ENCODE data around the gene CYP2B6.
"Not testable (repeated sequence)": the region's sequence is repeated elsewhere in the genome, so short reads cannot be mapped to it uniquely, and the experiment has no call there.

Gene CYP2B6

DNA sequence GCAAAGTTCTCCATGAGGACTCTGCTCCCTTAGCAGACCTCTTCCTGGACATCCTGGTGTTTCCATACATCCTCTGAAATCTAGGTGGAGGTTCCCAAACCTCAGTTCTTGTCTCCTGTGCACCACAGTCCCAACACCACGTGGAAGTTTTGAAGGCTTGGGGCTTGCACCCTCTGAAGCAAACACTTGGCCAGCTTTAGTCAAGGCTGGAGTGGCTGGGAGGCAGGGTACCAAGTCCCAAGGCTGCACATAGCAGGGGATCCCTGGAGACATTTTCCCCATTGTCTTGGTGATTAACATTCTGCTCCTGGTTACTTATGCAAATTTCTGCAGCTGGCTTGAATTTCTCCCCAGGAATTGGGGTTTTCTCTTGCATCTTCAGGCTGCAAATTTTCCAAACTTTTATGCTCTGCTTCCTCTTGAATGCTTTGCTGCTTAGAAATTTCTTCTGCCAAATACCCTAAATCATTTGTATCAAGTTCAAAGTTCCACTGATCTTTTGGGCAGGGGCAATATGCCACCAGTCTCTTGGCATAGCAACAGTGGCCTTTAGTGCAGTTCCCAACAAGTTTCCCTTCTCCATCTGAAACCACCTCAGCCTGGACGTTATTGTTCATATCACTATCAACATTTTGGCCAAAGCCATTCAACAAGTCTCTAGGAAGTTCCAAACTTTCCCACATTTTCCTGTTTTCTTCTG lies 10.2 kb upstream of the CYP2B6 start:
- not testable (repeated sequence) for DNase-seq (ENCODE audit: low read depth)

DNA sequence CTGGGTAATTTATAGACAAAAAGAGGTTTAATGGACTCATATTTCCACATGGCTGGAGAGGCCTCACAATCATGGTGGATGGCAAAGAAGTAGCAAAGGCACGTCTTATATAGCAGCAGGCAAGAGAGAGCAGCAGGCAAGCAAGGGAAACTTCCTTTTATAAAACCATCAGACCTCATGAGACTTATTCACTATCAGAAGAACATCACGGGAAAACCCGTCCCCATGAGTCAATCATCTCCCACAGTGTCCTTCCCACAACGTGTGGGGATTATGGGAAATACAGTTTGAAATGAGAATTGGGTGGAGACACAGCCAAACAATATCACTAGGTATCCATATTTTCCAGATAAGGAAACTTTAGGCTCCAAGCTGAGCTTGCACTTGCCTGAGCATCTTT lies 9.5 kb upstream of the CYP2B6 start:
- DNase-seq (ENCODE audit: low read depth) = no peak

DNA sequence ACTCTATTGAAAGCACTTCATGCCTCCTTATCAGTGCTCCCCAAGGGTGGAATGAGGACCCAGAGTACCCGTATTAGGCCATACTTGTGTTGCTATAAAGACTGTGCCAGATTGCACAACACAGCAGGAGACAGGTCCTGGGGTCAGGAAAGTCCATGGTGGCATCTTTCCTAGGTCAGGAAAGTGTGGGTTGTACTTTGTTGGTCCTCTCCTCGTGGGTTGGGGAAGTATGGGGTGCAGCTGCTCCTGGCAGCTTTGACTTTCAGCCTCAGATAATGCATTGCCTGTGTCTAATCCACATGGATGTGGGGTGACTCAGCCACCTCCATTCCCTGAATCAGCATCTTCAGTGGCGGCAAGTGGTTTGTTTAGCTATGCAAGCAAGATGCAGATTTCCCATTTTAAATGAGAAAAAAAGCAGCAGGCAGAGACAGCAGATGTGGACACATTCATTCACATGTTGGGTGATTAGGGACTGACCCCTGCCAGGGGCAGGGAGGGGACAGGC lies 8.4 kb upstream of the CYP2B6 start:
- no peak for DNase-seq (ENCODE audit: low read depth)

DNA sequence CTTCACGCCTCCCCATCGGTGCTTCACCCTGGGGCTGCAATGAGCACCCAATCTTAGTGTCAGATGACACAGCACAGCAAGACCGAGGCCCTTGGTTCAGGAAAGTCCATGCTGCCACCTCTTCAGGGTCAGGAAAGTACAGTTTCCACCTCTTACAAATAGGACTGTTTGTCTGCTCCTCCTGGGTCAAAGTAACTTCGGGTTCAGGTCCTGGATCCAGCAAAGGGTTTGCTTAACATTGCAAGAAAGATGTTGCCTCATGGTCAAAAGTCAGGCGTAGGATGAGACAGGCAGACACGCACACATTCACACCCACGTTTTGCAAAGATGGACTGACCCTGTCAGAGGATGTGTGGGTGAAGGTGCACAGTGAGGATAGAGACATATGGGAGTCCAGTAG lies 1.6 kb upstream of the CYP2B6 start:
- no peak for DNase-seq (ENCODE audit: low read depth)

DNA sequence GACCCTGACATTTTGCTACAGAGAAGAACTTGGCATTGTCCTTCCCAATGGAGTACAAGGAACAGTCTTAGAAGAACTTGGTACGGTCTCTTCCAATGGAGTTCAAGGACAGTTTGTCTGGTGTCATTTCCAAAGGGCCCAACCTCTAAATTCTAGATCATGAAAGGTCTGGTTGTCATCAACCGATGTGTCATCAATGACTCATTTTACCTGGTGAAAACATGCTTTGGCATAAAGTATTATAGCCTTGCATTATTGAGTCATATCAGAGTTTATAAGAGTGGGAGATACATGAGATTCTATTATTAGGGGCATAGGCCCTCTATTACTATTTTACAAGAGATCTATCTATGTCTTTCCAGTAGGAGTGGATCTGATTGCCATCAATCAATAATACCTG lies 4.3 kb downstream of the CYP2B6 start:
- no peak for DNase-seq (ENCODE audit: low read depth)

DNA sequence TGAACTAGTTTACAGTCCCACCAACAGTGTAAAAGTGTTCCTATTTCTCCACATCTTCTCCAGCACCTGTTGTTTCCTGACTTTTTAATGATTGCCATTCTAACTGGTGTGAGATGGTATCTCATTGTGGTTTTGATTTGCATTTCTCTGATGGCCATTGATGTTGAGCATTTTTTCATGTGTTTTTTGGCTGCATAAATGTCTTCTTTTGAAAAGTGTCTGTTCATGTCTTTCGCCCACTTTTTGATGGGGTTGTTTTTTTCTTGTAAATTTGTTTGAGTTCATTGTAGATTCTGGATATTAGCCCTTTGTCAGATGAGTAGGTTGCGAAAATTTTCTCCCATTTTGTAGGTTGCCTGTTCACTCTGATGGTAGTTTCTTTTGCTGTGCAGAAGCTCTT lies 7.9 kb downstream of the CYP2B6 start:
- not testable (repeated sequence) for DNase-seq (ENCODE audit: low read depth)

DNA sequence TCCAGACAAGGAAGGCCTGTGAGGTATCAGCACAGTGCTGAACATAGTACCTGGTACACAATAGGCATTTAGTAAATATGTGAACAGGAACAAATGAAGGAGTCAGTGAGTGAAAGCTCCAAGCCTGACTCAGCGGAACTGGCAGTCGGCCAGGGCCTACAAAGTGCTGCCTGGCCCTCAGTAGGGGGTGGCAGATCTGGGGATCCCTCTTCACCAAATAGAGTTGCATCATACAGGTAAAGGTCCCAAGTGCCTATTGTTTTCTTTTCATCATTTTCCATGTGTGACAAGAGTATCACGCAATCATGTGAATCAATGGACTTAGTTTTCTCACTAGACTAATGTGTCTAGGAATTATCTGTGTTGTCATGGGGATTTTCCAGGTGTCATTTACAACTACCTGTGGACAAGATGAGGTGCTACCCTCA lies 9.2 kb downstream of the CYP2B6 start:
- DNase-seq (ENCODE audit: low read depth) = no peak

DNA sequence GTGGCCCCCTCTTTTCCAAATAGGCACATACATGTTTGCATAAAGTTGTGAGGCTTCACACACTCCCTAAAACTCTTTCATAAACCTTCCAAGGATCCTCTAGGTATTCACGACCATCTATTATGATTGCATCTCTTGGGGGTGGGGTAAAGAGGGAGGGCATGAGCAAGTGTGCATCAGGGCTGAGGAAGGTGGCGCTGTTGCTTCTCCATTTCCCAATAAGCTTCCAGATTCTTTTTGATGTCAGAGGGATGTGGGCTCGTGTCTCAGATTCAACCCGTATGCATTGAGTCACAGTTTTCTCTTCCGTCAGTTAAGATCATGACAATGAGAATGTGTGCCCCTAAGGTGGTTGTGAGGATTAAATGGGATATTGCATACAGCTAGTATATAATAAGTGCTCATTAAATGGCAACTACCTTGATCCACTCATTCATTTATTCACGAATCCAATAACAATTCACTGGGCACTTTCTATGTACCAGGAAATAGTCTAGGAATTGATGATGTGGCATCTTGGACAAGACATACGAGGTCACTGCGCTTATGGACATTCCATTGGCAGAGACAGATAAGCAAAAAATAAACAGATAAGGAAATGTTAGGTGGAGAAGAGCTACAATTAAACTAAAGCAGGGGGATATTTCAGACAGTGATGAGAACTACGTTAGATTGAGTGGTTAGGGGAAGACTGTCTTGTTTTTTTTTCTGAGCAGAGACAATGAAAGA lies 10.3 kb downstream of the CYP2B6 start:
- DNase-seq (ENCODE audit: low read depth) = no peak

DNA sequence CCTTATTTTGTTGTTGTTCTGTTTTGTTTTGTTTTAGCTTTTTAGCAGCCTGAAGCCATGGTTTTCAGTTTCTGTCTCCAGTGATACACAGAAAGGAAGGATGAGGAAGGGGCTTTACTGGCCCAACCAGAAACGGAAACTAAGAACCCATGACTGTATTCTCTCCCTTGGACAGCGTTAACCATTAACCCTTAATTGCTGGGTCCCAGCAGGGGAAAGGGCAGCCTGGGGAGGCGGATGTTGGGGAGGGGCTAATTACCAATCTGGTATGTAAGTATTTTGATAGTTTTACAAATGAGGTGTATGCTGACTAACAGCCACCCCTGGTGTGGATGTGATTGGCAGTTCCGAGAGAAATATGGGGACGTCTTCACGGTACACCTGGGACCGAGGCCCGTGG lies 12.6 kb downstream of the CYP2B6 start:
- not testable (repeated sequence) for DNase-seq (ENCODE audit: low read depth)

DNA sequence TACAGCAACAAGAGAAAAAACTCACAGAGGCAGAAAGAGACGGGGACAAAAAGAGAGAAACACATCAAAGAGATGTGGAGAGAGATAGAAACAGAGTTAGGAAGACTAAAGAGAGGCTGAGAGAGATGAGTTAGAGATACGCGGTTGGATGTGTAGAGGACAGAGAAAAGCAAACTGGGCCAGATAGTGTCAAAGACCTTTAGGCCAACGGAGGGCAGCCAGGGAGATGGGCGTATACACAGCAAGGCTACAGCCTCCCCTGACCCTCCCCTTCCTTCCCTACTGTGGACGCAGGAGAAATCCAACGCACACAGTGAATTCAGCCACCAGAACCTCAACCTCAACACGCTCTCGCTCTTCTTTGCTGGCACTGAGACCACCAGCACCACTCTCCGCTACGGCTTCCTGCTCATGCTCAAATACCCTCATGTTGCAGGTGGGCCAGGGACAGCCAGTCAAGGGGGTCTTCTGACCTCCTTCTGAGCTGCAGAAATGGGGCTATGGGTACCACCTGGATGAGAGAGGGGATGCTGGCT lies 18.7 kb downstream of the CYP2B6 start:
- DNase-seq (ENCODE audit: low read depth) = no peak

DNA sequence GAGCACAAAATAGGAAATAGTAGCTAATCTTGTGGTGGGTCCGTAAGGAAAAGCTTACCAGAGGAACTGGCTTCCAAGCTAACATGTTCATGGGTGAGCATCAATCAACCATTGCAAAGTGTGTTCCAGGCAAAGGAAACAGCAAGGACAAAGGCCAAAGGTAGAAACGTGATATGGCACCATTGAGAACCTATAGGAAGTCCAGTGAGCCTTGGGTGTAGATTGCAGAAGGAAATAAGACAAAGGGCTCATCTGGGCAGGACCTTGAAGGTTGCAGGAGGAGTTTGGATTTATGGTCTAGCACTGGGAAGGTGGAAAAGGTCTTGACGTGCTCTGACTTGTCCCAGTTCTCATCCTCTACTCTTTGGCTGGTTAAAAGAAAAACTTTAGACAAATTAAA lies 22.3 kb downstream of the CYP2B6 start:
- no peak for DNase-seq (ENCODE audit: low read depth)

DNA sequence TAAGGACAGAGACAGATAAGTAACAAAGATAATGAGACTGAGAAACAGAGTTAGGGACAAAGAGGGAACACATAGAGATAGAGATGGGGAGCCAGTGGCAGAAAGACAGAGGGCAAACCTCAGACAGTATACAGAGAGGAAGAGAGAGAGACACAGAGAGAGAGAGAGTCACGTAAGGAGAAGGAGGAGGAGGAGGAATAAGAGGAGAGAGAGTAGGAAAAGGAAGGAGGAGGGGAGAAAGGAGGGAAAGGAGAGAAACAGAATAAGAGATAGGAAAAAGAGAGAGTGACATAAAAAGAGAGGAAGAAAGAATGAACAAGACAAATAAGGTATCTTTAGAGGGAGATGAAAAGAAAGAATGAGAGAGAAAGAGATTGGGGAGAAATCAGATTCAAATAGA lies 23.6 kb downstream of the CYP2B6 start:
- no peak for DNase-seq (ENCODE audit: low read depth)

DNA sequence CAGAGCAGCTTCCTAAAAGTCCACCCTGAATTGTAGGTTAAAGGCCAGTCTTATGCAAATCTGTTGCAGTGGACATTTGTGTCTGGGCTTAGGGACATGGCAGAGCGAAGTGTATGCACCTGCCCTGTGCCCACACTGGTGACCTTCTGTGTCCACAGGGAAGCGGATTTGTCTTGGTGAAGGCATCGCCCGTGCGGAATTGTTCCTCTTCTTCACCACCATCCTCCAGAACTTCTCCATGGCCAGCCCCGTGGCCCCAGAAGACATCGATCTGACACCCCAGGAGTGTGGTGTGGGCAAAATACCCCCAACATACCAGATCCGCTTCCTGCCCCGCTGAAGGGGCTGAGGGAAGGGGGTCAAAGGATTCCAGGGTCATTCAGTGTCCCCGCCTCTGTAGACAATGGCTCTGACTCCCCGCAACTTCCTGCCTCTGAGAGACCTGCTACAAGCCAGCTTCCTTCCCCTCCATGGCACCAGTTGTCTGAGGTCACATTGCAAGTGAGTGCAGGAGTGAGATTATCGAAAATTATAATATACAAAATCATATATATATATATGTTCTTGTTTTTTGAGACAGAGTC lies 25.5 kb downstream of the CYP2B6 start:
- DNase-seq (ENCODE audit: low read depth) = no peak

DNA sequence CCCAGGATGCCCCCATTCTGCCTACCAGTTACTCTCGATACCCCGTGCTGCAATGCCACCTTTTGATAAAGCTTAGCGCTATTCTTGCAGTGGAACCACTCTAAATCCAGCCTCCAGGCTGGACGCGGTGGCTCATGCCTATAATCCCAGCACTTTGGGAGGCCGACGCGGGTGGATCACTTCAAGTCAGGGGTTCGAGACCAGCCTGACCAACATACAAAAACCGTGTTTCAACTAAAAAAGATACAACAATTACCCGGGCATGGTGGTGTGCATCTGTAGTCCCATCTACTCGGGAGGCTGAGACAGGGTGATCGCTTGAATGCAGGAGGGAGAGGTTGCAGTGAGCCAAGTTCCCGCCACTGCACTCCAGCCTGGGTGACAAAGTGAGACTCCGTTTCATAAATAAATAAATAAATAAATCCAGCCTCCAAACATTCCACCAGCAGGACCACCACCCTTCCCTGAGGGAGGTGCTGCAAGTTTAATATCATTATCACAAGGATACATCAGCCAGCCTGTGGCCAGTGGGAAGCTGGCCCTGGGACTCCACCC lies 27.7 kb downstream of the CYP2B6 start:
- no peak for DNase-seq (ENCODE audit: low read depth)

DNA sequence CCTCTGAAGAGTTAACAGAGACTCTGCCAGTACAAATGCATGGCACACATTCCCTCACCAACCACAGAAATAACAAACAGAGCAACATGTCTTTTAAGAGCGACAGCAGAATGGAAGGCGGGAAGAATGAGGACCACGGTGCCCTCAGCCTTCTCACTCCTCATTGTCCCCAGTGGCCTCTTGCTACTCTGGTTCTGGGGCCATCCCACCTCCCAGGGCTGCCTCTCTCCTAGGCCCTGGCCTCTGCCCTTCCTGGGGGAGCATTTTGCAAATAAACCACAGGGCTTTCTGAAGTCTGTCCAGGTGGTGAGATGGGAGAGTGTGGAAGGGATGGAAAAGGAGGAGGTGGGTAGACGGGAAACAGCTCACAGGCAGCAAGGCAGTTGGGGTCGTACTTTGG lies 28.3 kb downstream of the CYP2B6 start:
- DNase-seq (ENCODE audit: low read depth) = no peak

DNA sequence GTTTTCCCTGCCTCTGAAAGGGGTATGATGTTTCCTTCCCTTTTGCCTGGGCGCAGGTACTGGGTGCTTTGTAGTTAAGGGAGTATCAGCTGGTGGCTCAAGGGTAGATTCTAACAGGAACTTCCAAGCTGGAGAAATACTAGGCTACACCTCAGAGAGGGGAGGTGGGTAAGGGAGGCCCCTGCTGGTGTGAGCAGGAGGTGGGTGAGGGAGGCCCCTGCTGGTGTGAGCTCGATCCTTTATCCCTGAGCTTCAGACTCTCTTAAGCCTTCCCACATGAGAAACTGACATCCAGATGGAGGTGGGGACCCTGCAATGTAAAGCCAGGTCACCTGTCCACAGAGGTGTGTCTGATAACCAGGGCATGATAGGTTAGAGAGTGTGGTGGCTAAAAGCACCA lies 32.1 kb downstream of the CYP2B6 start:
- DNase-seq (ENCODE audit: low read depth) = no peak

DNA sequence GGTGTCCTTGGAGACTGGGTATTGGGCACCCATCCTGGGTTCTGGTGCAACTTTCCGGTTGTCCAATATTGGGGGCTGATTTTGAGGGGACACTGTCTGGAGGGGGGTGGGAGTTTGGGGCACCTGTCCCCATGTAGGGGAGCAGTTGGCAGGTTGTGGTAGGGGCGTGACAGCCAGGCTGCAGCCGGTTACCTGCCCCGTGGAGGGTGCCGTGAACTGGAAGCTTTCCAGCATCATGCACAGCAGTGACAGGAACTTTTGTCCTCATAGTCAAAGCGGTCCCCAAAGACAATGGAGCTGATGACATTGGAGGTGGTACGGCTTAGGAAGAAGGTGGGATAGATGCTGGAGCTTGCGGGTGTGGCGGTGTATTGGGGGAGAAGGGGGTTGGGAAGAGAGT lies 34.3 kb downstream of the CYP2B6 start:
- no peak for DNase-seq (ENCODE audit: low read depth)

DNA sequence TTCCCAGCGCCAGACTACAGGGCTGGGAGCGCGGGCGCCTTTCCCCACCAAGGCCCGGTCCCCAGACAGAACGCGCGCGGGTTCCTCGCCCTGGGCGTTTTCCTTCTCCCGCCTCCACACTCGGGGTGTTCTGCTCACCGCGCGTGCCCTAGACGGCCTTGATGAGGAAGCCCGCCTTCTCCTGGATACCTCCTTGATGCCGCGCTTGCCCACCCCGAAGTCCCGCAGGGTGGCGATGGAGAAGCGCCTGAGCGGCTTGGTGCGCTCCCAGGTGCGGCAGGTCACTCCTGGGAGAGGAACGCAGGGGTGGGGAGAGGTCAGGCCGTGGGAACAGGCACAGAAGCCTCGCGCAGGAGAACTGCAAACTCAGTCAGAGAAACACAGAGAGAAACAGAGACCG lies 34.8 kb downstream of the CYP2B6 start:
- DNase-seq (ENCODE audit: low read depth) = no peak

DNA sequence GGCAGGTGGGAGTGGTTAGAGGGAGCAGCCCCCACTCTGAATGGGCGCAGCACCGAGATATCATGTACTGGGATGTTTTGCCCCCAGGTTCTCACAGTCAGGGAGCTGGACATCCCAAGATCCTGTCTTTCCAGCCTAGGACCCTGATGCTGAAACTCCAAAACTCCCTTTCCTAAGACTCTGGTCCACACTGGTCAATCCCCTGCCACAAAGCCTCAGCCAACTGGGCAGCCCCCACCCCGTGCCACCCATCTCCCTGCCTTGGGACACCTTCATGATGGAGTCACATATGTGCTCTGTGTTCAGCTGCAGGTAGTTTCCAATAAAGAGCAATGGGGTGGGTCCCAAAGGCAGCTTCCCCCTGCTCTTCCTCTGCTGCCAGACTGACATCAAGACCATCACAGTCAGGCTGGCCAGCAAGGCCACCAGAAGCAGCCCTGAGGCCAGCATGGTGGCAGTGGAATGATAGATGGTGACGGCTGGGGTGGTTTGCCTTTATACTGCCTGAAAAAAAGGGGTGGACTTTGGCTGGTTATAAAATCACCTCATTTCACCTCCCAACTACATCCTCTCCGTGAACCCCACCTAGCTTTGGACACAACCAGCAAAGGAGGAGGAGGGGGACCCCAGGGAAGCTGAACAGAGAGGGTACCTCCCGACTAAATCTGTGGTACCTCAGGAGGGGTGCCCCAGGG lies 36.3 kb downstream of the CYP2B6 start:
- no peak for DNase-seq (ENCODE audit: low read depth)

DNA sequence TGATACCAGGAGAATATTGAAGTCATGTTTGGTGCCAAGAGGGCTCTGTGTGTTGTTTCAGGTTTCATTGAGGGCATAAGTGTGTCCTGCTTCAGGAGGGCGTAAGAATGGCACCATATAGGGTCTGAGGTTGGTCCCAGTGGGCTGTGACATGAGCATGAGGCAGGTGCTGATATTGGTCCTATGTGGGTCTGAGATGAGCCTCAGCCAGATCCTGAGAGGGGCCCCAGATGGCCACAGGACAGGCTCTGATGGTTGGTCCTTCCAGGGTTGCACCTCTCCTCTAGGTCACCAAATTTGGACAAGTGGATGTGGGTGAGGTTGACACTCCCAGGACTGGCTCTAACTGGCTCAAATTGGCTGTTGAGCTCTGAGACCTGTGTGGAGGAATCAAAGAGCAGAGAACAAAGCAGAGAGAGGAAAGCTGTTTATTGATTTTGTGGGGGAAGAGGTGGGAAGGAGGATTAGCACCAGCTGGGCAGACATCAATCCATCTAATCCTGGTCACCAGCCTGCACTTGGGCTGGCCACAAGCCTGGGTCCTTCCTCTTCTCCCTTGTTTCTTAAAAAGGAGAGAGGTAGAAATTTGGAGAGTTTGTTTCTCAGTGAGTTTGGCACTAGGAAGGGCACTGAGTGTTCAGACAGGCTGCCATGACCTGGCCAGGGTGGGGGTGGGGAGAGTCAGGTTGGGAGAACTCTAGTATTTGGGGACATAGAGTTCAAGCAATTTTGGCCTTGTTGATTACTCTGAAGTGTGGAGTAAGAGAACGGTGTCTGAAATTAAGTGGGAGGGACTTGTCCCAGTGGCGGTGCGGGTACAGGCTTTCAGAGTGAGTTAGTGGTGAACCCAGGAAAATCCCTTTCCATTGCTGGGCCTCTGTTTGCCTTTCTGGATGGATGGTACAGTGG lies 38.7 kb downstream of the CYP2B6 start:
- DNase-seq (ENCODE audit: low read depth) = no peak

DNA sequence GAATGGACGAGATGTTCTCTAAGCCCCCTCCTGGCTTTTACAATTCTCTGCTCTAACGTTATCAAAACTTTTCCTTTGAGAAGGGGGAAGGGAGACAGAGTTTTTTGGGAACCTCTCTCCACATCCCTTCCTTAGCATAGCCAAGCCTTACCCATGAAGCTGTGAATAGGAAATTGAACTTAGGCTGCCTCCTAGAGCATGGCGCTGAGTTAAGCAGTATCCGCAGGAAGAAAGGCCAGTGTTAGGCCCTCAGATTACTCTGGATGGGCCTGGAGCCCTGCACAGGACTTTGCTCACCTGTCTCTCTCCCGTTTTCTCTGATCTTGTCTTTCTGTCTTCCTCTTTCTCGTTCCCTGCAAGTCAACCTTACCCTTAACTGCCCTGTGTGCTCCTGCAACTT lies 39.6 kb downstream of the CYP2B6 start:
- no peak for DNase-seq (ENCODE audit: low read depth)

Measured in stimulated activated CD8-positive, alpha-beta memory T cell treated with anti-CD3 and anti-CD28 coated beads, Interleukin-15, amount 100 ng/mL, for 24 hours (primary cell).